ENCODE measurements around the gene DOK5. TPM values are rescaled to one million over a fixed set of nuclear protein-coding genes. Genes with fewer than 3 reads are reported as not detected.

DOK5 gene
- total RNA-seq, 2 experiments from 2014 or later: not detected

DNA sequence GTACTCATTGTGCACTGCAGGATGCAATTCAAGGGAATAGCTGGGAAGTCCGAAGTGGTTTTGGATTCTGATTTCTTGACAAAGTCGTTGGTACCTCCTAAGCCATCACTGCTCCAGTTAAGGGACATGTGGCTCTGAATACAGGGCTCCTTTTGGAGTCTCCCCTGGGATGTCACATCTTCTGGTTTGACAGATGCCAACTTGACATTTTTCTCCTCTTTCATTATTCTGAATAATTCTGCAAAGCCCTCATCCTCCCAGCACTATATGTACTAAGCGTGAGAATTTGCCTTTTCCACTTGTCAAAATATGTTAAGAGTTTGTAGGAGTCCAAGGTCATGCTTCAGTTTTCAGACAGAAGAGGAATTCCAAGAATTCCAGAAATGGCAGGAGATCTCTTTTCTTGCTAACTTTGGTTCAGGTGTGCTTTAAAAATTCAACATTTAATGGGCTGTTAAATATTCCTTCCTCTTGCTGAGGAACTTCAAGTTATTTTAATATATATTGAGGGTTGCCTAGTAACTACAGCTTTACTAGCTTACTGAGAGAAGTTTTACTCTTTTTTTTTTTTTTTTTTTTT lies 38.7 kb downstream of the DOK5 start:
- Mint-ChIP-seq H3K4me3 (no peak overlapping the region), H3K36me3 (ENCODE audit: low read depth) (no peaks in the 10 kb centered on the region), H3K4me1 (ENCODE audit: low read depth) (no peaks in the 10 kb centered on the region), H3K27me3 (no peaks in the 10 kb centered on the region), H3K9me3 (no peaks in the 10 kb centered on the region), H3K27ac (no peak overlapping the region)
- intact Hi-C loops (cut with DNase I, micrococcal nuclease): no loop called here
- no peak for ATAC-seq (ENCODE audit: poor library complexity)
- TF ChIP-seq, protein P1, sequence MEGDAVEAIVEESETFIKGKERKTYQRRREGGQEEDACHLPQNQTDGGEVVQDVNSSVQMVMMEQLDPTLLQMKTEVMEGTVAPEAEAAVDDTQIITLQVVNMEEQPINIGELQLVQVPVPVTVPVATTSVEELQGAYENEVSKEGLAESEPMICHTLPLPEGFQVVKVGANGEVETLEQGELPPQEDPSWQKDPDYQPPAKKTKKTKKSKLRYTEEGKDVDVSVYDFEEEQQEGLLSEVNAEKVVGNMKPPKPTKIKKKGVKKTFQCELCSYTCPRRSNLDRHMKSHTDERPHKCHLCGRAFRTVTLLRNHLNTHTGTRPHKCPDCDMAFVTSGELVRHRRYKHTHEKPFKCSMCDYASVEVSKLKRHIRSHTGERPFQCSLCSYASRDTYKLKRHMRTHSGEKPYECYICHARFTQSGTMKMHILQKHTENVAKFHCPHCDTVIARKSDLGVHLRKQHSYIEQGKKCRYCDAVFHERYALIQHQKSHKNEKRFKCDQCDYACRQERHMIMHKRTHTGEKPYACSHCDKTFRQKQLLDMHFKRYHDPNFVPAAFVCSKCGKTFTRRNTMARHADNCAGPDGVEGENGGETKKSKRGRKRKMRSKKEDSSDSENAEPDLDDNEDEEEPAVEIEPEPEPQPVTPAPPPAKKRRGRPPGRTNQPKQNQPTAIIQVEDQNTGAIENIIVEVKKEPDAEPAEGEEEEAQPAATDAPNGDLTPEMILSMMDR (IDR thresholded peaks at IDR 0.05): no peak
- no peak overlapping the region for H3K27ac ChIP-seq (ENCODE audit: low read depth in 1 of 2, low read length in 2 of 2)
- no peak overlapping the region for H3K4me3 ChIP-seq (ENCODE audit: low read length)
- DNase-seq: no peak
- no peaks in the 10 kb centered on the region for H3K36me3 ChIP-seq (ENCODE audit: insufficient read depth, low read length)
- ChIA-PET POLR2A (no interaction called here), CTCF (no interaction called here)
- no peaks in the 10 kb centered on the region for H3K27me3 ChIP-seq (ENCODE audit: control insufficient read depth in 1 of 2, insufficient read depth in 2 of 2, low read length in 2 of 2)
- no peaks in the 10 kb centered on the region for H3K4me1 ChIP-seq (ENCODE audit: insufficient read depth, low read length)
- H3K9me3 ChIP-seq (ENCODE audit: control insufficient read depth in 1 of 2, insufficient read depth in 1 of 2, low read length in 2 of 2): no peaks in the 10 kb centered on the region

DNA sequence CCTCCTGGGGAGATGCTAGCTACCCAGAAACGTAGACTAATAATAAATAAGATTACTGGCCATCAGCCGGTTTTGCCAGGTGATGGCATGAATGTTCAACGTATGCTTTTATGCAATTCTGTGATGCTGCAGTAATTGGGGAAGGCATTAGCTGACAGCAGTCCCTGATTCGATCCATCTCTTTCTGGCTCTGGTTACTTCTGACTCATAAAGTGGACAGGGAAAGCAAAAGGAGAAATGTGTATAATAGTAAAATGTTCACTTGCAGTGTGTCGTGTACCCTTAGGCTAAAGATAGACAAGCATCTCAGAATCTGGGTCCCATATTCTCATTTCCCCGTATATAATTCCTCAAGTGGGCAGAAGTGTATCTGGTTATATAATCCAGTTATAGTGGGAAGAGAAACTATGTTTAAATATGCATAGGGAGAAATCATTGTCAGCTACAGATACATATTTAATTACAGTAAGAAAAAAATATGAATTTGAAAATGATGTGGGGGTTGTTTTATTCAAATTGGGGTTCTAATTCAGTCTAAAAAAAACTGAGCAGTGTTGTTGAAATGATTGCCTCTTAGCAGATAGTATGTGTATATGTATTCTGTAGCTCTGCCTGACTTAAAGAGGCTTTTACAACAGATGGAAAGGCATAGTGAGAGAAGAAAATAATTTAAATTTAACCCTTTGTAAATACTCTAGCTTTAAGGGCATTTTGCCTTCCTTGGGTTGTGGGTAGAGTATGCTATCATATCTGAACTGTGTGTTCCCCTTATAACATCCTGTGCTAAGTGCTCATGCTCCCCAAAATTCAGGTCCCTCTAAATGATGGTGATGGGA lies 40.6 kb downstream of the DOK5 start:
- no peaks in the 10 kb centered on the region for H3K4me1 Mint-ChIP-seq (ENCODE audit: low read depth)
- intact Hi-C loops (cut with DNase I, micrococcal nuclease): no loop called here
- no peaks in the 10 kb centered on the region for H3K36me3 ChIP-seq (ENCODE audit: insufficient read depth, low read length)
- no peak for DNase-seq
- no peaks in the 10 kb centered on the region for H3K9me3 Mint-ChIP-seq
- H3K27ac Mint-ChIP-seq: no peak overlapping the region
- ChIA-PET POLR2A (no interaction called here), CTCF (no interaction called here)
- no peak overlapping the region for H3K4me3 Mint-ChIP-seq
- no peak overlapping the region for H3K4me3 ChIP-seq (ENCODE audit: low read length)
- H3K4me1 ChIP-seq (ENCODE audit: insufficient read depth, low read length): no peaks in the 10 kb centered on the region
- no peaks in the 10 kb centered on the region for H3K27me3 ChIP-seq (ENCODE audit: control insufficient read depth in 1 of 2, insufficient read depth in 2 of 2, low read length in 2 of 2)
- no peak overlapping the region for H3K27ac ChIP-seq (ENCODE audit: low read depth in 1 of 2, low read length in 2 of 2)
- H3K36me3 Mint-ChIP-seq (ENCODE audit: low read depth): no peaks in the 10 kb centered on the region
- H3K27me3 Mint-ChIP-seq: no peaks in the 10 kb centered on the region
- no peak for ATAC-seq (ENCODE audit: poor library complexity)
- H3K9me3 ChIP-seq (ENCODE audit: control insufficient read depth in 1 of 2, insufficient read depth in 1 of 2, low read length in 2 of 2): no peaks in the 10 kb centered on the region
- TF ChIP-seq, protein P1 (IDR thresholded peaks at IDR 0.05): no peak

DNA sequence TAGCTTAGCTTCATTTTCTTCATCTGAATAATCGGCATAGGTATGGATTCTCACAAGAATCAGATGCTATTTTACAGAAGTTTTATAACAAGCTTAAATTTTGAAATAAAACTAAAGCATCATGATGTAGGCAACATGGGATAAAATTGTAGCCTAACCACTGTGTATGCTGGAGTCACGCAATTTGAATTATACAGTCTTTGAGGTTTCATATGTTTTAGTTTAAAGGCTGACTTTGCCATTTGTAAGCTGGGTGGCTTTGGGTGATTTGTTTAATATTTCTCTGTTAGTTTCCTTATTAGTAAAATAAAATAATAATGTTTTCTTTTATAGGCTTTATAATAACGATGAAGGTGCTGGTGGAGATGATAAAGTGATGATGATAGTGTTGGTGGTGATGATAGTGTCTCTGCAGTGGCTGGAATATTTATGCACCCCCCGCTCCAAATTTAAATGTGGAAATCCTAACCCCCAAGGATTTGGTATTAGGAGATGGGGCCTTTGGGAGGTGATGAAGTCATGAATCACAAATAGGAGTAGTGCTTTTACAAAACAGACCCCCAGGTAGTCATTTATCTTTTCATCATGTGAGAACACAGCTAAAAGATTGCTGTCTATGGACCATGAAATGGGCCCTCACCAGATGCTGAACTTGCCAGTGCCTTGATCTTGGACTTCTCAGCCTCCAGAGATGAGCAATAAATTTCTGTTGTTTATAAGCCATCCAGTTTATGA lies 42.0 kb downstream of the DOK5 start:
- TF ChIP-seq, protein P1 (IDR thresholded peaks at IDR 0.05): no peak
- no peak overlapping the region for H3K4me3 Mint-ChIP-seq
- Histone ChIP-seq H3K27me3 (ENCODE audit: control insufficient read depth in 1 of 2, insufficient read depth in 2 of 2, low read length in 2 of 2) (no peaks in the 10 kb centered on the region), H3K36me3 (ENCODE audit: insufficient read depth, low read length) (no peaks in the 10 kb centered on the region), H3K27ac (ENCODE audit: low read depth in 1 of 2, low read length in 2 of 2) (no peak overlapping the region), H3K4me1 (ENCODE audit: insufficient read depth, low read length) (no peaks in the 10 kb centered on the region), H3K4me3 (ENCODE audit: low read length) (no peak overlapping the region), H3K9me3 (ENCODE audit: control insufficient read depth in 1 of 2, insufficient read depth in 1 of 2, low read length in 2 of 2) (no peaks in the 10 kb centered on the region)
- ChIA-PET CTCF (no interaction called here), POLR2A (no interaction called here)
- H3K36me3 Mint-ChIP-seq (ENCODE audit: low read depth): no peaks in the 10 kb centered on the region
- H3K27me3 Mint-ChIP-seq: peaks cover 5% of the 10 kb centered on the region
- H3K27ac Mint-ChIP-seq: no peak overlapping the region
- DNase-seq (no peak), ATAC-seq (ENCODE audit: poor library complexity) (no peak)
- intact Hi-C loops (cut with DNase I, micrococcal nuclease): no loop called here
- H3K4me1 Mint-ChIP-seq (ENCODE audit: low read depth): no peaks in the 10 kb centered on the region
- H3K9me3 Mint-ChIP-seq: no peaks in the 10 kb centered on the region
